K562 (cell line): ENCODE measurements around the gene EDN2. TPM values are rescaled to one million over a fixed set of nuclear protein-coding genes. Genes with fewer than 3 reads are reported as not detected.

Source experiments
- ATAC-seq: fragments of 200-7000 bp; cut with Tn5 transposase; 3 replicates; pipeline ENCODE4 v1.9.1; 2020; ENCODE audit warnings: moderate library complexity
- BruUV-seq: library from RNA; stranded (reverse); fragments of 400-500 nt; replicated peaks from 2 replicates; lab custom pipeline; 2021; lab: Mats Ljungman, UMichigan
- CTCF ChIA-PET: fragments of 300-600 bp; formaldehyde crosslinking; extraction: SDS; loops from one replicate; lab custom pipeline; 2021; ENCODE audit warnings: low intra/inter-chr PET ratio; lab: Yijun Ruan, JAX
- POLR2A ChIA-PET: fragments of 300-600, 350-650 bp; sonication (Branson Sonifier 250); formaldehyde crosslinking; extraction: SDS; loops from one replicate; lab custom pipeline; 2021; ENCODE audit warnings: antibody characterized with exemption, inconsistent platforms; lab: Yijun Ruan, JAX
- DNase-seq, 4 experiments: peaks; one replicate each; pipeline versions ENCODE4 v3.0.0 to v3.0.0-alpha.2; 2011 to 2018; ENCODE audit warnings: low spot score in 3 of 4, mixed read lengths in 3 of 4; ENCODE audit errors: extremely low read depth in 1 of 4
- FAIRE-seq: peaks from 2 replicates; lab custom pipeline; 2011; peaks lifted over from hg19 to GRCh38; lab: Jason Lieb, UNC
- H2AFZ ChIP-seq: 2 replicates; pipeline ENCODE4 v1.6.0; 2011; ENCODE audit warnings: low read depth, low read length, control low read depth, inconsistent platforms
- H3K27ac ChIP-seq: fragments of 200-600 bp; 3 replicates; pipeline ENCODE4 v1.8.0; 2011; ENCODE audit warnings: low read depth, mild to moderate bottlenecking, control low read depth, inconsistent platforms, low read length, moderate library complexity, mixed read lengths; ENCODE audit errors: extremely low read depth
- H3K27me3 ChIP-seq, 2 experiments: fragments of 300-600 bp in 1 of 2; 2 replicates in 1 of 2; 3 replicates in 1 of 2; pipeline versions ENCODE4 v1.6.0 to v1.8.0; 2011; ENCODE audit warnings: inconsistent platforms in 2 of 2, low read length in 2 of 2, mild to moderate bottlenecking in 1 of 2, mixed read lengths in 1 of 2, moderate library complexity in 1 of 2; ENCODE audit not compliant: control insufficient read depth in 2 of 2, insufficient read depth in 2 of 2
- H3K36me3 ChIP-seq: fragments of 300-600 bp; 3 replicates; pipeline ENCODE4 v1.8.0; 2011; ENCODE audit warnings: mild to moderate bottlenecking, low read length, inconsistent platforms; ENCODE audit not compliant: control insufficient read depth, insufficient read depth
- H3K4me1 ChIP-seq, 2 experiments: fragments of 200-600 bp in 1 of 2; replicated peaks in 1 of 2; 2 replicates in 1 of 2; 3 replicates in 1 of 2; pipeline versions ENCODE4 v1.5.1 to v1.8.0; 2011; ENCODE audit warnings: inconsistent platforms in 2 of 2, low read length in 2 of 2, mild to moderate bottlenecking in 1 of 2, mixed read lengths in 1 of 2, moderate library complexity in 1 of 2; ENCODE audit not compliant: control insufficient read depth in 2 of 2, insufficient read depth in 2 of 2
- H3K4me2 ChIP-seq: 2 replicates; pipeline ENCODE4 v1.6.1; 2011; ENCODE audit warnings: low read length, control low read depth, inconsistent platforms, mixed read lengths; ENCODE audit not compliant: insufficient read depth
- H3K4me3 ChIP-seq: fragments of 200-600 bp; sonication (generic), shearing (Covaris generic); 2 replicates; pipeline ENCODE4 v1.5.1; 2016; ENCODE audit warnings: control low read depth, inconsistent platforms
- H3K79me2 ChIP-seq: fragments of 200-600 bp; 3 replicates; pipeline ENCODE4 v1.8.0; 2011; ENCODE audit warnings: low read length, inconsistent platforms; ENCODE audit not compliant: control insufficient read depth, insufficient read depth
- H3K9ac ChIP-seq, 2 experiments: 2 replicates each; pipeline versions ENCODE4 v1.6.0 to v1.6.1; 2011; ENCODE audit warnings: low read depth in 2 of 2, low read length in 2 of 2, control low read depth in 1 of 2, inconsistent platforms in 1 of 2, mild to moderate bottlenecking in 1 of 2, mixed read lengths in 1 of 2; ENCODE audit not compliant: insufficient read depth in 1 of 2
- H3K9me1 ChIP-seq: one replicate; pipeline ENCODE4 v1.6.0; 2011; ENCODE audit warnings: inconsistent platforms, mild to moderate bottlenecking, low read length, moderate library complexity; ENCODE audit not compliant: control insufficient read depth, insufficient read depth
- H3K9me3 ChIP-seq: replicated peaks from 2 replicates; pipeline ENCODE4 v1.5.1; 2011; ENCODE audit warnings: low read depth, low read length, inconsistent platforms; ENCODE audit not compliant: control insufficient read depth, insufficient read depth
- H4K20me1 ChIP-seq: replicated peaks from 2 replicates; pipeline ENCODE4 v1.6.1; 2011; ENCODE audit warnings: low read length, inconsistent platforms, mixed read lengths; ENCODE audit not compliant: control insufficient read depth, insufficient read depth
- FOSL1 ChIP-seq: fragments of 200-800 bp; sonication (Bioruptor generic); conservative IDR thresholded peaks from 2 replicates; pipeline ENCODE4 v1.6.1; 2016; ENCODE audit warnings: missing genetic modification characterization, missing compliant biosample characterization
- GATA2 ChIP-seq: sonication (generic); formaldehyde crosslinking; IDR thresholded peaks from 2 replicates; pipeline ENCODE4 v1.4.0; 2020; ENCODE audit warnings: mild to moderate bottlenecking, missing genetic modification reagents
- L3MBTL2 ChIP-seq: fragments of 450-650 bp; IDR thresholded peaks from 2 replicates; pipeline ENCODE4 v1.6.1; 2016; ENCODE audit warnings: mild to moderate bottlenecking, moderate library complexity
- SFPQ ChIP-seq: fragments of 200-400 bp; formaldehyde crosslinking; IDR thresholded peaks from 2 replicates; pipeline ENCODE4 v1.6.1; 2017; ENCODE audit warnings: mild to moderate bottlenecking, low read depth, low read length, moderate library complexity
- SMARCB1 ChIP-seq: IDR thresholded peaks from 2 replicates; pipeline ENCODE4 v1.6.1; 2011; ENCODE audit warnings: improper control_type of control experiment, low read depth; ENCODE audit not compliant: insufficient read length
- TFAM ChIP-seq: fragments of 250-450 bp; sonication (Bioruptor Pico); conservative IDR thresholded peaks from 2 replicates; pipeline ENCODE4 v1.5.0; 2021; ENCODE audit warnings: mild to moderate bottlenecking, moderate library complexity
- ZKSCAN1 ChIP-seq: fragments of 150-350 bp; IDR thresholded peaks from 2 replicates; pipeline ENCODE4 v1.6.1; 2016; ENCODE audit warnings: low read depth, low read length
- ZNF655 ChIP-seq: fragments of 250-450 bp; sonication (Bioruptor Pico); IDR thresholded peaks from 2 replicates; pipeline ENCODE4 v1.5.0; 2021
- WGBS: fragments of 100-300 bp; shearing (Covaris generic); methylation state at CpG from one replicate; pipeline ENCODE4 v1.1.6; 2016; ENCODE audit warnings: low coverage, mixed read lengths; ENCODE audit not compliant: insufficient coverage; ENCODE audit errors: missing lambda C conversion rate; 5-methylcytosine and 5-hydroxymethylcytosine counted together
- in situ Hi-C: fragments of 300-500 bp; cut with MboI; formaldehyde crosslinking; loops from 4 replicates; pipeline ENCODE4 v1.15.0; 2018; ENCODE audit warnings: inconsistent platforms, mixed read lengths
- intact Hi-C: fragments of 100-400 bp; cut with micrococcal nuclease; formaldehyde crosslinking; loops from 2 replicates; pipeline ENCODE4 v1.14.2; 2022
- polyA plus RNA-seq, 8 experiments: library from polyadenylated mRNA; depleted of rRNA in 4 of 8; stranded (reverse) in 5 of 8; unstranded in 3 of 8; fragments of >200 nt; fragmentation: Nextera tagmentation in 2 of 8; fragmentation: Illumina TruSeq in 1 of 8; extraction: Ambion mirVana in 2 of 8; extraction: Trizol in 1 of 8; gene quantifications; 2 replicates each; pipeline versions ENCODE4 v1.2.1 to v1.2.3, GENCODE V29; 2011 to 2014; ENCODE audit warnings: inconsistent platforms in 1 of 8, missing spikeins in 1 of 8
- total RNA-seq, 7 experiments: library from RNA; depleted of rRNA in 6 of 7; stranded (reverse); fragments of >200 nt in 6 of 7; fragmentation: Illumina TruSeq in 2 of 7; extraction: Trizol in 2 of 7; gene quantifications; 2 replicates each; pipeline versions ENCODE4 v1.2.1 to v1.2.3, GENCODE V29; 2011 to 2021; ENCODE audit warnings: low replicate concordance in 1 of 7

The EDN2 gene
- total and polyA plus RNA-seq, 9 of the 15 experiments (the other 6 are each of a cell fraction or from before 2014, with no cell fraction given), result not detected

GRCh38 chr1:41486053-41486370 is 1.5 kb upstream of the EDN2 start:
- no TSS peak for BruUV-seq
- H2AFZ ChIP-seq, result no peak overlapping the region
- DNase-seq (no peak), FAIRE-seq (no peak), ATAC-seq (no peak)
- H3K27me3 ChIP-seq, result peaks cover 6 to 70% of the 10 kb centered on the region in 2 experiments; a peak in 3 of 5 replicates
- in situ Hi-C loops, result no loop called here
- POLR2A ChIA-PET, result interaction anchor here (0.6 to 1.7 kb wide), 2 partner anchors 10 to 463 kb away, joined by 3 to 4 read pairs; no protein-coding TSS in a partner anchor
- no peak overlapping the region for H3K4me2 ChIP-seq
- H3K9me1 ChIP-seq, result no peaks in the 10 kb centered on the region
- peaks cover 6% of the 10 kb centered on the region; the same call in 1 of the 2 replicates for H4K20me1 ChIP-seq
- no peak overlapping the region for H3K4me3 ChIP-seq
- H3K9me3 ChIP-seq, result no peaks in the 10 kb centered on the region
- 10% methylated on average over 4 of the region's 4 CpGs for WGBS
- intact Hi-C loops, result no loop called here
- no peaks in the 10 kb centered on the region for H3K36me3 ChIP-seq
- H3K4me1 ChIP-seq, result peaks cover 6 to 19% of the 10 kb centered on the region in 2 experiments; a peak in 4 of 5 replicates
- CTCF ChIA-PET, result no interaction called here
- no peaks in the 10 kb centered on the region for H3K79me2 ChIP-seq
- no peak overlapping the region for H3K27ac ChIP-seq
- no peak overlapping the region for H3K9ac ChIP-seq
- TF ChIP-seq FOSL1 (tag), result peak; percentile 88
- no peak for TF ChIP-seq TFAM (CRISPR knock-in tag)
- TF ChIP-seq ZKSCAN1, result peak; percentile 10; the same call in 1 of the 2 replicates
- TF ChIP-seq SFPQ, result no peak
- TF ChIP-seq ZNF655 (CRISPR knock-in tag), result no peak
- no peak for TF ChIP-seq L3MBTL2
- TF ChIP-seq SMARCB1, result no peak
- 0 out of 2 replicates have a peak, but pooled peaks have one; percentile 4 for TF ChIP-seq GATA2 (CRISPR knock-in tag)
- TF ChIP-seq, all 486 proteins: peak for 3
